RWPE1 (cell line): Measurements from ENCODE around the gene GSTT2B.
A peak's percentile ranks its signal among the peaks of the same experiment; 100 is the strongest.

ENCODE experiments used
- CTCF ChIA-PET: fragments of 350-600 bp; sonication (Branson Sonifier 250); formaldehyde crosslinking; extraction: SDS; loops from one replicate; lab custom pipeline; 2021; lab: Yijun Ruan, JAX
- POLR2A ChIA-PET: fragments of 400-600 bp; formaldehyde crosslinking; extraction: SDS; loops from one replicate; lab custom pipeline; 2020; ENCODE audit warnings: antibody characterized with exemption; ENCODE audit not compliant: low non-redundant PET; lab: Yijun Ruan, JAX
- DNase-seq: peaks from one replicate; pipeline ENCODE4 v3.0.0; 2012; ENCODE audit warnings: low spot score
- H3K27ac ChIP-seq: fragments of 450-650 bp; 2 replicates; pipeline ENCODE4 v1.5.1; 2017
- TF ChIP-seq, protein P1 (sequence below): fragments of 450-650 bp; conservative IDR thresholded peaks from 2 replicates; pipeline ENCODE4 v1.5.1; 2017; ENCODE audit warnings: low read depth, mild to moderate bottlenecking

Gene GSTT2B

GRCh38 chr22:24006914-24007214, 45.9 kb upstream of the GSTT2B start:
- TF ChIP-seq, protein P1, sequence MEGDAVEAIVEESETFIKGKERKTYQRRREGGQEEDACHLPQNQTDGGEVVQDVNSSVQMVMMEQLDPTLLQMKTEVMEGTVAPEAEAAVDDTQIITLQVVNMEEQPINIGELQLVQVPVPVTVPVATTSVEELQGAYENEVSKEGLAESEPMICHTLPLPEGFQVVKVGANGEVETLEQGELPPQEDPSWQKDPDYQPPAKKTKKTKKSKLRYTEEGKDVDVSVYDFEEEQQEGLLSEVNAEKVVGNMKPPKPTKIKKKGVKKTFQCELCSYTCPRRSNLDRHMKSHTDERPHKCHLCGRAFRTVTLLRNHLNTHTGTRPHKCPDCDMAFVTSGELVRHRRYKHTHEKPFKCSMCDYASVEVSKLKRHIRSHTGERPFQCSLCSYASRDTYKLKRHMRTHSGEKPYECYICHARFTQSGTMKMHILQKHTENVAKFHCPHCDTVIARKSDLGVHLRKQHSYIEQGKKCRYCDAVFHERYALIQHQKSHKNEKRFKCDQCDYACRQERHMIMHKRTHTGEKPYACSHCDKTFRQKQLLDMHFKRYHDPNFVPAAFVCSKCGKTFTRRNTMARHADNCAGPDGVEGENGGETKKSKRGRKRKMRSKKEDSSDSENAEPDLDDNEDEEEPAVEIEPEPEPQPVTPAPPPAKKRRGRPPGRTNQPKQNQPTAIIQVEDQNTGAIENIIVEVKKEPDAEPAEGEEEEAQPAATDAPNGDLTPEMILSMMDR = no peak
- CTCF ChIA-PET = no interaction called here
- POLR2A ChIA-PET = no interaction called here
- no peak overlapping the region for H3K27ac ChIP-seq
- no peak for DNase-seq

DNA sequence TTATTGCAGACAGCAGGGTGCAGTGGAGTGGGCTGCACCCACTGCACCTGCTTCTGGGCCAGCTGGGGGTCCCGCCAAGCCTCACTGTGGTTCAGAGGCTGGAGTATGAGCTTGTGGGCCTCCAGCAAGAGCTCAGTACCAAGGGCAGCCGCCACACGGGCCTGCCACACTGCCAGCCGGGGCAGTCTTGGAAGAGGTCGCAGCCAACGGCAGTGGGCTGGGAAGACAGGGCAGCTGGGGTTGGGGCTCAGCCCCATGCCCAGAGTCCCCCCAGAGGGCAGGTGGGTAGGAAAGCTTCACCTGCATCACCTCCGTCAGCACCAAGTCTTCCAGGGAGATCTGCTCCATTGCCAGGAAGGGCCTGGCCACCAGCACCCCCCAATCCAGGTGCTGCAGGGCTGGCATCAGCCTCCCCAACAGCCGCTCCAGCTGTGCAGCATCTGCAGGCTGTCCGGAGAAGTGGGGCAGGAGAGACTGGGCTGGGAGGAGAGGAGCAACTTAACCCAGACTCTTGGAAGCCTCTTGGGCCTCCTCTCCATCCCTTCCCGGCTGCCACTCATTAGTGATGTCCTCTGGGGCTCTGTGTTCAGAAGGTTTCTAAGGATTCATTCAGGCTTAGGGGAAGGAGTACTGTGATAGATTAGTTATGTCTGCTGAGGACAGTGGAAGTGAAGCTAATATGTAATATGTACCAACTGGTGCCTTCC, 45.4 kb upstream of the GSTT2B start:
- ChIA-PET POLR2A (no interaction called here), CTCF (no interaction called here)
- TF ChIP-seq, protein P1 = no peak
- no peak overlapping the region for H3K27ac ChIP-seq
- no peak for DNase-seq

- TF ChIP-seq, protein P1 = no peak
- no peak for DNase-seq
- no peak within 1 kb of the TSS for H3K27ac ChIP-seq
- CTCF ChIA-PET = no interaction called here
- POLR2A ChIA-PET = no interaction called here
These were observed 44.2 kb upstream of the GSTT2B start, which contains the start of gene GSTT4 for GRCh38 chr22:24005201-24005600. Gene GSTT4, minus strand, starts transcription at chr22:24005453. Its CDS starts 97 bp downstream, at chr22:24005356.

- ChIA-PET CTCF (no interaction called here), POLR2A (no interaction called here)
- DNase-seq = no peak
- no peak overlapping the region for H3K27ac ChIP-seq
- TF ChIP-seq, protein P1 = no peak
These were observed 42.9 kb upstream of the GSTT2B start for GRCh38 chr22:24003887-24004286.

DNA sequence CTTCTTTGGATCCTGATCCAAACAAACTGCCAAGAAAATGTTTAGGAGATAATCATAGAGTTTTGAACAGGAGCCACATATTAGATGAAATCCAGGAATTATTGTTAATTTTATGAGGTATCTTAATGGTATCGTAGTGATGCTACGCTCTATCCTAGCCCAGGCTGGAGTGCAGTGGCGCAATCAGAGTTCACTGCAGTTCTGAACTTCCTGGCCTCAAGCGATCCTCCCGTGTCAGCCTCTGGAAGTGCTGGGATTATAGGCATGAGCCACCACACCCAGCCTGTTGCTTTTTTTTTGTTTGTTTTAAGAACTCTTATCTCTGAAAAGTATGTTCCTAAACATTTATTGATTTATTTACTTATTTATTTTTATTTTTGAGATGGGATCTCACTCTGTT, 41.9 kb upstream of the GSTT2B start:
- POLR2A ChIA-PET = no interaction called here
- TF ChIP-seq, protein P1 = no peak
- CTCF ChIA-PET = interaction anchor here (0.7 kb wide), 1 partner anchor 26 kb away, joined by 3 read pairs; no protein-coding TSS in a partner anchor
- peak; percentile 5 for DNase-seq
- H3K27ac ChIP-seq = no peak overlapping the region

- TF ChIP-seq, protein P1 = no peak
- H3K27ac ChIP-seq = no peak overlapping the region
- POLR2A ChIA-PET = no interaction called here
- DNase-seq = no peak
- CTCF ChIA-PET = interaction anchor here (0.7 kb wide), 1 partner anchor 27 kb away, joined by 3 read pairs; no protein-coding TSS in a partner anchor
These were observed 41.3 kb upstream of the GSTT2B start for GRCh38 chr22:24002272-24002671.
